Measurements from ENCODE around the gene HBZ. TPM values are rescaled to one million over a fixed set of nuclear protein-coding genes. Genes with fewer than 3 reads are reported as not detected.
A peak's percentile ranks its signal among the peaks of the same experiment; 100 is the strongest.
"Not testable (repeated sequence)": the region's sequence is repeated elsewhere in the genome, so short reads cannot be mapped to it uniquely, and the experiment has no call there.

Gene HBZ
- not detected in 2 replicates for total RNA-seq (2014; rRNA removed)
- polyA plus RNA-seq (2012) = not detected

GRCh38 chr16:152141-153128, at the start of gene HBZ:
TSS of gene HBZ (plus strand) at chr16:152644. CDS start at chr16:152910, 266 bp downstream.
- DNase-seq (ENCODE audit: low read depth) = no peak

GRCh38 chr16:104355-104754, 48.1 kb upstream of the HBZ start:
- DNase-seq (ENCODE audit: low read depth) = no peak

DNA sequence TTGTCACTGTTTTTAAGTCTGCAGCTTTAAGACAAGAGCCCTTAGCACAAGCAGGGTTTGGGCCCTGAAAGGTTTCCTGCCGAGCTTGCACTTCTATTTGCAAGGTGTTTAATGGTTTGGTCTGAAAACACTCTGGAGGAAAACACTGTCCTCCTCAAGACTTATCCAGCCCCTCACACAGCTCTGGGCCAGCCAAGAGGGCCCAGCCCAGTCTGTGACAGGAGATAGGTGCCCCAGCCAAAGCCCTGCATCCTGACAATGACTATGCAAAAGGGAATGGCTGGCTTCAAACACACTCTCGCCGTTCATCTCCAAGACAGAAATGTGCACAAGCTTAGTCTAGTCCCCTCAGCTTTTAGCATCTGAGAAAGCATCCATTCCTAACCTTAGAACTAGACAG, 47.5 kb upstream of the HBZ start:
- DNase-seq (ENCODE audit: low read depth) = no peak

GRCh38 chr16:105521-105920, 46.9 kb upstream of the HBZ start:
- DNase-seq (ENCODE audit: low read depth) = no peak

- DNase-seq (ENCODE audit: low read depth) = peak; percentile 76
These were observed 45.7 kb upstream of the HBZ start for GRCh38 chr16:106623-107324.

DNA sequence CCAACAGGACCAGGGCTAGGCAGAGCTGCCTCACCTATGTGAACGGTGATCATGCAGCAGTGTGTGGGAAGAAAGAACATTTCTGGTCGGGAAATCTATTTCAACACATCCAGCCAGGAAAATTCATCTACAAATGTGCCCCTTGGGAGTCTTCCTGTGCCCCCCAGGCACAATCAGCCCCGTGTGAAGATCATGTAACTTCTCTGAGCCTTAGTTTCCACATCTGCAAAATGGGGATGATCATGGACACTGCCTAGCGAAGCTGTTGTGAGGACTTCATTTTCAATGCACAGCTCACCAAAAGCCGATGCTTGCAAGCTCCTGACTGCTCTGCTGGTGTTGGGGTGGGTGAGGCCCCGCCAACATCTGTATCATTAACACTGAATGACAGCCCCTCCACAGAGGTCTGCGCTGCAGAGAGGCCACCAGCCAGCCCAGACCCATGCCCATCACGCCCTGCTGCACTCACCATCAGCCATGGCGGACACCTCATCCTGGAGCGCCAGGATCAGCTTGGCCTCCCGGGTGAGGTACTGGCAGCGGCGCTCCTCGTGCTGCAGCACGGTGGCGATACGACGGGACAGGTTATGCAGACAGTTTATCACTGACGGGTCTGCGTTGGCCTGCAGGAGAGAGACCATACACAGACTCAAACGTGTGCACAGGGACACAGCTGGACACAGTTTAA, 40.1 kb upstream of the HBZ start:
- no peak for DNase-seq (ENCODE audit: low read depth)

DNA sequence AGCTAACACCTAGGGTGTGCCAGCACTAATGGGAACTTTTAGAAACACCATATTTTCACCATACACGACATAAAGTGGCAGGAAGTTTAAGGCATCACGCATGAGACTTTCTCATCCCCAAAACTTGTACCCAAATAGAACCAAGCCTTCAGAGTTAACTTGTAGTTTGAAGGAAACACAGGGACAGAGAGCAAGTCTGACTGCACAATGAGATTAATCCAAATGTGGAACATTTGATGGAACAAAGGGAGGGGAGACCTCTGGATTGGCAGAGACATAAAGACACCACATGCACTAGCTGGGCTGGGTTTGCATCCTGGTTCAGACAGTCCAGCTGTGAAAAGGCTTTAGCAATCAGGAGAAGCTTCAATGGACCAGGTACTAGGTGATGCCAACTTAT, 38.1 kb upstream of the HBZ start:
- DNase-seq (ENCODE audit: low read depth) = no peak

- no peak for DNase-seq (ENCODE audit: low read depth)
These were observed 36.4 kb upstream of the HBZ start for GRCh38 chr16:116015-116414.

GRCh38 chr16:117379-118365, 34.8 kb upstream of the HBZ start:
- peak; percentile 43 for DNase-seq (ENCODE audit: low read depth)

DNA sequence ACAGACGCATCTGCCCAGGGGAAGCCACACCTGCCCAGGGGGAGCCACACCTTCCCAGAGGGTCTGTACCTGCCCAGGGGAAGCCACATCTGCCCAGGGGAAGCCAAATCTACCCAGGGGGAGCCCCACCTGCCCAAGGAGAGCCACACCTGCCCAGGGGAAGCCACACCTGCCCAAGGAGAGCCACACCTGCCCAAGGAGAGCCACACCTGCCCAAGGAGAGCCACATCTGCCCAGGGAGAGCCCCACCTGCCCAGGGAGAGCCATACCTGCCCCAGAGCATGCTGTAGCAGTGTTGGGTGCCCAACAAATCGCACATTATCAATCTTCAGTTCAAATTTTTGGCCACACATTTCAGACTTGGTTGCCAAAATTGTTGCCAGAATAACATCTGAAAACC, 33.6 kb upstream of the HBZ start:
- DNase-seq (ENCODE audit: low read depth) = no peak

DNA sequence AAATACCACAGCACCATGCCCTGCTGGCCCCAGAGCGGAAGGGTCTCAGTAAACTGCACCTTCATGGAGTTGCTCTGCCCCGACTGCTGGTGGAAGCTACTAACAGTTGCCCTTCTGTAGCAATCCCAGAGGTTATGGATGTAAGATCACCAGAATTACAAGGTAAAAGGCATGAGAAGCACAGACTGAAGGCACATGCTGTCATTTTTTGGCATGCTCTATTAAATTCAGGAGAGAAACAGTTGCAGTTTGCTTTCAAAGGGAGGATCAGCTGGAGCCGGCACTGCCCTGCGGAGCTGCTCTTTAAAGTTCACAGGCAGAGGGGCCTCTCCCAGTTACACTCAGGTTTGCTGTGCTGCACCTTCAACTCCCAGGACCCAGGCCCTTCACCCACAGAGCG, 33.1 kb upstream of the HBZ start:
- no peak for DNase-seq (ENCODE audit: low read depth)

GRCh38 chr16:119835-120491, 32.5 kb upstream of the HBZ start:
- no peak for DNase-seq (ENCODE audit: low read depth)

DNA sequence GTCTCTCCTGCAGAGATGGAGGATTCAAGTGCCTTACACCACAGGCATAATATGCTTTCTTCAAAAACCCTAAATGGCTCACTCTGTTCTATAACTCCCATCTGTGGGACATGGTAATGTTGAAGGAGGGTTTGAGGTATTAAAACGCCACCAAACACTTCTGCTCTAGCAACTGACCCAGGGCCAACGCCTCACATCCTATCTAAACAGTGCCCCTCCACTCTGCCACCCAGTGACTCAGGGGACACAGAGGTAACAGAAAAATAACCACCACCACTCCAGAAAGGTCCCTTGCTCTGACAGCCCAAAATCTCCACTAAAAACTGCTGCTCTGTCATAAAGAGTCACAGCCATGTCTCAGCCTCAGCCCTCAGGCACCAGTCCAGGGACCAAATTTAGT, 31.7 kb upstream of the HBZ start:
- DNase-seq (ENCODE audit: low read depth) = no peak

DNA sequence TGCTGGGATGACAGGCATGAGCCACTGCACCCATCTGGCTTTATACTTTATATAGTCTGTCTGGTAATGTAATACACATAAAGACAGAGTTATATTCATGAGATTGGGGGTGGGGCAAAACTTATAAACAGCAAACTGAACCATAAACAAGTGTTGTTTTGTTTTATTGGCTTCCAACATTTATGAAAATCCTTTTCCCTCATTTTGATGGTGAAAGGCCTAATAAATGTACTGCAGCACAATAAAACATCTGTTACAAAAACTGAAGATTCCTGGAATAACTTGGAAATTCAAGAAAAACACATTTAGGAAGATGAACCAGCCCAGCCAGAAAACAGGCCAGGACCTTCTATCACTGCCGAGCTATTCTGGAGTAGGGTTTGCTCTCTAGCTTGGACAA, 30.1 kb upstream of the HBZ start:
- no peak for DNase-seq (ENCODE audit: low read depth)

DNA sequence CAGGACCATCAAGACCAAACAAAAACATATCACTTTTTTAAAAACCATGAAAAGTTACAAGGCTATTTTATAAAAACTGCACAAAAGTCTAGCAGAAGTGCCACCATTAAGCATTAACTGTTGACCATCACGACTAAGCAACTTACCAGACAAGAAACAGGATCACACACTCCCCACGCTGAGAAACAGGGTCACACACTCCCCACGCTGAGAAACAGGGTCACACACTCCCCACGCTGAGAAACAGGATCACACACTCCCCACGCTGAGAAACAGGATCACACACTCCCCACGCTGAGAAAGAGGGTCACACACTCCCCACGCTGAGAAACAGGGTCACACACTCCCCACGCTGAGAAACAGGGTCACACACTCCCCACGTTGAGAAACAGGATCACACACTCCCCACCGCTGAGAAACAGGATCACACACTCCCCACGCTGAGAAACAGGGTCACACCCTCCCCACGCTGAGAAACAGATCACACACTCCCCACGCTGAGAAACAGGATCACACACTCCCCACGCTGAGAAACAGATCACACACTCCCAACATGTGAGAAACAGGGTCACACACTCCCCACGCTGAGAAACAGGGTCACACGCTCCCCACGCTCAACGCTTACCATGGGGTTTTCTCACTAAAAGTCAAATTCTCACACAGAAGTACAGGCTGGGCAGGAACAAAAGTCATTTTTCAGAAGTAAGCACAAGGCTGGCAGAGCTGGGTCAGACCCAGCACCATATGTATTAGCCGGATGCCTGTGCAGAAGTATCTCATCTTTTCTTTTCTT, 28.7 kb upstream of the HBZ start:
- not testable (repeated sequence) for DNase-seq (ENCODE audit: low read depth)

- DNase-seq (ENCODE audit: low read depth) = no peak
These were observed 27.4 kb upstream of the HBZ start for GRCh38 chr16:125011-125410.

DNA sequence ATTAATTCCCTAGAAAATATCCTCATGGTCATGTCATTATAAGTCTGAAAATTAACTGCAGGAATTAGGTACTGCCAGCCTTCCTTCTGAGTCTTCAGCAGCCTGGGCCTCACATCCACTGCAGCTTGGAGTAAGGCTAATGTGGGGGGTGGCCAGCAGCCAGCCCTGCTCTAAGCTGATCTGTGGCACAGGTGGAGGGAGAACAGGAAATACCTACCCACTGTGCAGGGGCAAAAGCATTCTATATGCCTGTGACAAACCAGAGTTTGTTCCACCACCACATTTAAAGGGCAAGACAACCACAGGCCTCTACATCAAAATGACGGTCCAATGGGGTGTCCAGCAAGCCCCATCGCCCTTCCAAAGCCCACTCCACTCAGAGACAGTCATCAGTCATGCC, 23.4 kb upstream of the HBZ start:
- no peak for DNase-seq (ENCODE audit: low read depth)

DNA sequence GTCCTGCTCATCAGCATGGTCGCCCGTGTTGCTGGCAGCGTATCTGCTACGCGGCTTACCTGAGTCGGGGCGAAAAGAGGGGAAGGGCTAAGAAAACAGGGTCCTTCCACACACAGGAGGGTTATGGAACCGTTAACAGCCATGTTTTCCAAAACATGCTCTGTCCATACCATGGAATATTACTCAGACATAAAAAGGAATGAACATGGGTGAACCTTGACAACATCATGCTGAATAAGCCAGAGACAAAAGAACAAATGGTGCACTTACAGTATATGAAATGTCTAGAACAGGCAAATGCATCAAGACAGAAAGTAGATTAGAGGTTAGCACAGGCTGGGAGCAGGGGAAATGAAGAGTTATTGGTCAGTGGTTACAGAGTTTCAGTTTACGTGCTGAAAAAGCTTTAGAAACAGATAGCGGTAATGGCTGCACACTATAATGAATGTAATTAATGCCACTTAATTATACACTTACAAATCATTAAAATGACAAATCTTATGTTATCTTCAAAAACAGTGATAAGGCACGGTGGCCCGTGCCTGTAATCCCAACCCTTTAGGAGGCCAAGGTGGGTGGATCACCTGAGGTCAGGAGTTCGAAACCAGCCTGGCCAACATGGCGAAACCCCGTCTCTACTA, 21.8 kb upstream of the HBZ start:
- DNase-seq (ENCODE audit: low read depth) = no peak

- no peak for DNase-seq (ENCODE audit: low read depth)
These were observed 20.3 kb upstream of the HBZ start for GRCh38 chr16:132120-132519.

Measured in LHCN-M2 (cell line).